ENCODE measurements around the gene FEZF1. TPM values are rescaled to one million over a fixed set of nuclear protein-coding genes. Genes with fewer than 3 reads are reported as not detected.

Gene FEZF1
- not detected in 2 replicates for total RNA-seq

DNA sequence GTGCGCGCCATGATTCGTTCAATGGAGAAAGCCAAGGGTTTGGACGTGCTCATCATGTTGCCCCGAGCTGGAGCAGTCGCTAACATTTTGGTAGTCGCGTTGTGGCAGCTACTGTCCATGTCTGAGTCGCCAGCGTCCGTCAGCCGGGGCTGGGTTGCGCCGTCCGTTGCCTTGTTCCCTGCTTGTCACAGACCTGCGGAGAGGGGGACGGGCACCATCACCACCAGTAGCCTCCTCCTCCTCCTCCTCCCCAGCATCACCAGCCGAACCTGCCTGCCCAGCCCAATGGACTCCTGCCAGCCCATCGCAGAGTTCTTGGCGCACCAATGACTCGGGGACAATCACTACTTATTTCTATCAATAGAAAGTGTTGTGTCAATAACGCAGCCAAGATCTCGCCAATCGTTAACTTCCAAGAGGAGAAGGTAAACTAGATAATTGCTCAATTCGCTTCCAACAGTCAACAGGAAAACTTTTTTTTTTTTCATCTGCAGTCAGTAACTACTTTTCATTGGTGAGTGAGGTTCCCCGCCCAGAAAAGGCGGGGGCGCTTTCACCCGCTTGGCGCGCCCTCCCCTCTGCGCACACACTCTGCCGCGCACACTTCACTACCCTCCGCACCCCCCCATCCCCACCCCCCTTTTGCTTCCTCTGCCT lies at the start of gene FEZF1:
FEZF1 (minus strand) TSS at position 432 of the 657 bp plus-strand sequence; CDS start at position 119, 313 bp downstream.
- peak; percentile 33 for DNase-seq (ENCODE audit: low read depth)

DNA sequence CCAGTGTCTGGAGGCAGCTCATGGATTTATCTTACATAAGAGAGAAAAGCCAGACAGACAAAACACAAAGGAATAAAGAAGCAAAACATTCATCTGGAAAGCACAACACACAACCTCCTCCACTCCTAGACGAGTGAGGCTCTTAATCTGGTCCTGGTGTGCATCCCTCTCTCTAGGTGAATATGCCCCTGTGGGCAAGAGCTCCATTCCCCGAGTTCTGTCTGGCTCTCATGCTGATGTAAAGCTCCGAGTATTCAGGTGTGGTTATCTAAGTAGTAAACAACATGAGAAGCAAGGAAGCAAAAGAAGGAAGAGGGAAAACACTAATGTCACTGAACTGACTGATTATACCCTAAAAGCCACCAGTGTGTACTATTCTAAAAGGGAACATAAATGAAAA lies 47.9 kb upstream of the FEZF1 start:
- no peak for DNase-seq (ENCODE audit: low read depth)

DNA sequence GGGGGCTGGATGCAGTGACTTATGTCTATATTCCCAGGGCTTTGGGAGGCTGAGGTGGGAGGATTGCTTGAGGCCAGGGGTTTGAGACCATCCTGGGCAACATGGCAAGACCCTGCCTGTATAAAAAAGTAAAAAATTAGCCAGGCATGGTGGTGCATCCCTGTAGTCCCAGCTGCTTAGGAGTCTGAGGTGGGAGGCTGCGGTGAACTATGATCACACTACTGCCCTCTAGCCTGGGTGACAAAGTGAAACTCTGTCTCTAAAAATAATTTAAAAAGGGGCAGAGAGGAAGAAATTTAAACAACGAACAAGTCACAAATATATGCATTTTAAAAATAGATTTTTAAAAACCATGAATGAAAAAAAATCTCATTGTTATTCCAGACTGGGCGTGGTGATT lies 46.2 kb upstream of the FEZF1 start:
- DNase-seq (ENCODE audit: low read depth): no peak

DNA sequence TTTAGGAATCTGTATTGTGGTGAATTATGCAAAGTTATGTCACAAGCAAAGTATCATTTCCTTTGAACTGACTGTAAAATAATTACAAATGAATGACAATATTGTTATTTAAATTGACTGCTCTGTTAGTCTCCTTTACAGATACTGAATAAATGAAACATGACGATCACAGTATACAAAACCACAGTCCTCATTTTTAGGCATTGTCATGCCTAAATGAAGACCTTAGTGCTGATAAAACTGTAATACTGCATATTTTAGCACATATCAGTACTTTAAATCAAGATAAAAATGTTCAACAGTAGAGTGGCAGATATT lies 39.7 kb upstream of the FEZF1 start:
- no peak for DNase-seq (ENCODE audit: low read depth)

DNA sequence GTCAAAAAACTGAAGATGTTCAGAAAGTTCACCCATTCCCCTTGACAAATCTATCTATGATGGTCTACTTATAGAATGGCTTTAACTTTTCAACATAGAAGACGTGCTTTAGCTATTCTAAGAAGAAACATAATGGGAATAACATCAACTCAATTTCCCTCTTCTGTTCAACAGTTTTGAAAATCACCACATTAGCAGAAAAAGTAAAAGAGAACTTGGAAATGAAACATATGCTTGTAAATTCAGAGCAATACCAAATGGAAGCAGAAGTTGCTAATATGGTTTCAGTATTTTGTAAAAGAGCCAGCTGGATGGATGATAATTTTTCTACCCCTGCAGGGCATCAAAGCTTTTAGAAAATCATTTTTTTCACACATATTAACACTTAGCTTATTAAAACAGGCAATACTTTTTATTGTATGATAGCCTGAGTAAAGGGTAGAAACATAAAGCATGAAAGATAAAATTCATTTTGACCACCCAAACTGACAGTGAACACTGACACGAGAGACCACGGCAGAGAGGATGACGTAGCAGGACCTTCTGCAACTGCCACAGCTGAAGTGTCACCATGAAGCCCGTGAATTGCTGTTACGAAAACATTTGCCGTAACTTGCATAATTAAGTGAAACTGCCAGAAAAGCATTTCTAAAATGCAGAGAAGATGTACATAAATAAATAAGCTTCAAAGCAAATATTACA lies 39.2 kb upstream of the FEZF1 start:
- no peak for DNase-seq (ENCODE audit: low read depth)

DNA sequence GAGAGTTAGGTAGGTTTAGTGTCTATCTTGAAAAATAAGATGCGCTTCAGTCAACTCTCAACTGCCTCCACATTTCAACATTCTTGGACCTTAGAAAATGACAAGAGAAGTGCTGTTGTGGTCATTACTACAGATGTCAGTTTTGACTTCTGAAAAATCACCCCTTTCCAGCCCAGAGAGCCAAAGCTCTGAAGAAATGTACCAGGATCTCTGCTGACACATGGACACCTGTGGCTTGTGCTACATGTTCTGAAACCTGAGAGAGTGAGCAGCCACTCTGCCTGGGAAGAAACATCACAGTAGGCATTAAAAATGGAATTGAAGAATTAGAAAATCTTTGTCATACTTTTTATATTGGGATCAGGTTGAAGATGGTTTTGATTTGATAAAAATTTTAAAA lies 35.9 kb upstream of the FEZF1 start:
- DNase-seq (ENCODE audit: low read depth): no peak

DNA sequence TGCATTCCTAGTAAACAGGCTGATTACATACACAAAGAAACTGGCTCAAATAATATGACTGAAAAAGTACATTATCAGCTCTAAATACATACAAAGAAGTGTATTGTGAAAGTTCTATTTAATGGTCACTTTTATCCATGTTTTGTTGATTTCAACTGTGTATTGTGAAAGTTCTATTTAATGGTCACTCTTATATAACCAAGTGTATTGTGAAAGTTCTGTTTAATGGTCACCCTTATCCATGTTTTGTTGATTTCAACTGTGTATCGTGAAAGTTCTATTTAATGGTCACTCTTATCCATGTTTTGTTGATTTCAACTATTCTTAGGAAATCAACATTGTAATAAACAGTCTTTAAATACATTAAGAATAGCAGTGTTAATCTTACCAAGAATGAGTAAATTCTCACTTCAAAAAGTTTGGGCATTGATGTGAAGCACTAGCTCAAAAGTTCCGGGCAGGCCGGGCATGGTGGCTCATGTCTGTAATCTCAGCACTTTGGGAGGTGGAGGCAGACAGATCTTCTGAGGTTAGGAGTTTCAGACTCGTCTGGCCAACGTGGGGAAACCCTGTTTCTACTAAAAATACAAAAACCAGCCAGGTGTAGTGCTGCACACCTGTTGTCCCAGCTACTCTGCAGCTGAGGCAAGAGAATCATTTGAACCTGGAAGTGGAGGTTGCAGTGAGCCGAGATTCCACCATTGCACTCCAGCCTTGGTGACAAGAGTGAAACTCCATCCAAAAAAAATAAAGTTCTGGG lies 34.8 kb upstream of the FEZF1 start:
- DNase-seq (ENCODE audit: low read depth): no peak

DNA sequence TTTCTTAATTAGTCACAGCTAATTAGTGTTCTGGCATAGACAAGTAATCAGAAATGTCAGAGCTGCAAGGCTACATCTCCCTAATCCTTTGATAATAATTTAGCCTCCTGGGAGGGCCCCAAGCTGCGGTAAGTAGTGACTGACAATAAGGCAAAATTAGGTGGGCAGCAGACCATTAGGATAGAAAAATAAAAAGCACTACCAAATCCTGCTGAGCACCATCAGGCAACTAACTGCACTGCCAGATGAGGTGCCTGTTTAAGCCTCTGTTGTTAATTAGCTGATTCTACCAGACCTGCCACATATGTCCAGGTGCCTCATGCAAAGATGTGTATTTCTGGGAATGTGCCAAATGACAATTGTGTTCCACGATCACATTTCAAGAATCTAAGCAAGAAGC lies 32.5 kb upstream of the FEZF1 start:
- no peak for DNase-seq (ENCODE audit: low read depth)

DNA sequence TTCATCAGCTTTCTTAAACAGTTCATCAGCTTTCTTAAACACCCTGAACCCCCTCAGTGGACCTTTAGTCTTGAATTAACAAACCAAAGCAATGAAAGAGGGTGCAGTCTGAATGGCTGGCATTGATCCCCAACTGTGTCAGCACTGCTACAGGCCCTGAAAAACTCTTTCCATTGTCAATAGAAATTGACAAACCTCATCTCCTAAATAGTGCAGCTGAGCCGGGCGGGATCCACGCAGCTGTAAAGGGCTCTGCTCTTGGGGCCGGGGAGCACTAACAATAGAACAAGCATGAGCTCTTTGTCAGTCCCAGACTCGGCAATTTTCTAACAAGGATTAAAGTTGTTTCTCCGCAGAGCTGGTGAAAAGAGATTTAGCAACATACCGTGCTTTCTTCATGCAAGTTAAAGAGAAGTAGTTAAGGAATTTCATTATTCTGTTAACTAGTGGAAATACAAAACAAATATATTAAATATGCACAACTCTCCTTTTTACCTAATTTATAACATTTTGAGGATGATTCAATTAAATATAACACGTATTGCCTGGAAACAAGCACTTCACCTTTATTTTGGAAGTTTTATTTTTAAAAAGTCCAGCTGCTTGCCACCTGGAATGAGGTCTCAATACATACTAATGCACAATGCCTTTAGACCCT lies 24.7 kb upstream of the FEZF1 start:
- no peak for DNase-seq (ENCODE audit: low read depth)

DNA sequence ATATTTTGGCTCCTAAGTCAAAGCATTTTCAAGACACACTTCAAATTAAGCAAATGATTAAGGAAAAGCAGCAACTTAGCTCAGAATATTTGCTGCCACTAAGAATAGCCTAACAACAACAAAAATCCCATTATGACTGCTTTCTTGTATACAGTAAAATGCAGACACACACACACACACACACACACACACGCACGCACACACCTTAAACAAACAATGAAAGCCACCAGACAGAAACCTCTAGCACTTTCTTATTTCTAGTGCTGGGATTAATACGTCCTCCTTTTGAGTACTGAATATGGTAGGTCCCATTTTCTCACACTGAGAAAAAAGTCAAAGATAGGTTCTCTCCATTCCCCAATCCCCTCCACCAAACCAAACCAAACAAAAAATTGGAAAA lies 23.4 kb upstream of the FEZF1 start:
- no peak for DNase-seq (ENCODE audit: low read depth)

DNA sequence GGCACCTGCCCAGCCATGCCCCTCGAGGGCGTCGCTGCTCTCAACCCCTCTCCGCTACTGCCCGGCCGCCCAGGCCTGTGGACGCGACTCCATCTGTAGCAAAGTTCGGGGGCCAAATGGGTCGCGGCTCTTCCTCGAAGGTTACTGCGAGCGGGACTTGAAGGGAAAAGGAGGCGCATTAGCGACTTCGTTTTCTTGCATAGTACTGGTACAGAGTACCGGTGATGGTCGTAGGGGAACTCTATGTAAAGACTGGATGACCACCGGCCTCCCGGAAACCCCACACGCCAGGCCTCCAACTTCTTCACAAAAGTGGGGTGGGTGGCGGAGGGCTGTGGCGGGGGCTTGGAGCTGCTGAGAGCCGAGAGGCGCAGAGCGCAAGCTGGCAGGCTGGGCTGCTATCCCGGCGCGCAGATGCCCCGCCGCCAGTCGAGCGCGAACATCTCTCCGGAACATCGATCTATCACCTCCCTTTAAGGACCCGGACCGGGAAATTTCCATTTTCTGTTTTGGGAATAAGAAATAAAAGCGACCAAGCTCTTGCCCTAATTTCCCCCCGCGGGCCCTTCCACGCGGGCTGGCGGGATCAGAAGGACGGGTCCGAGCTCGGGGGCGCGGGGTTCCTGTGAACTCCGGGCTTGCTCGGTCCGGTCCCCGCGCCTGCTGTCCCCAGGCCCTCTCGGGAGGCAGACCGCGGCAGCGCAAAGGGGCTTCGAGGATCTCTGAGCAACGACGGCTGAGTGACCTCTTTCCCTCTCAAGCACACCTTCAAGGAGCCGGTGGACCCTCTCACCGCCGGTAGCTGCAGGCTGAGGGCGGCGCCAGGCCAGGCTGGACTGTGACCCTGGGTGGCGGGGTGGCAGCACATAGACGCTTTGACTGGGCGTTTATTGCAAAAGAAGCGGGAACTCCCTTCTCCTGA lies 12.2 kb upstream of the FEZF1 start:
- no peak for DNase-seq (ENCODE audit: low read depth)

DNA sequence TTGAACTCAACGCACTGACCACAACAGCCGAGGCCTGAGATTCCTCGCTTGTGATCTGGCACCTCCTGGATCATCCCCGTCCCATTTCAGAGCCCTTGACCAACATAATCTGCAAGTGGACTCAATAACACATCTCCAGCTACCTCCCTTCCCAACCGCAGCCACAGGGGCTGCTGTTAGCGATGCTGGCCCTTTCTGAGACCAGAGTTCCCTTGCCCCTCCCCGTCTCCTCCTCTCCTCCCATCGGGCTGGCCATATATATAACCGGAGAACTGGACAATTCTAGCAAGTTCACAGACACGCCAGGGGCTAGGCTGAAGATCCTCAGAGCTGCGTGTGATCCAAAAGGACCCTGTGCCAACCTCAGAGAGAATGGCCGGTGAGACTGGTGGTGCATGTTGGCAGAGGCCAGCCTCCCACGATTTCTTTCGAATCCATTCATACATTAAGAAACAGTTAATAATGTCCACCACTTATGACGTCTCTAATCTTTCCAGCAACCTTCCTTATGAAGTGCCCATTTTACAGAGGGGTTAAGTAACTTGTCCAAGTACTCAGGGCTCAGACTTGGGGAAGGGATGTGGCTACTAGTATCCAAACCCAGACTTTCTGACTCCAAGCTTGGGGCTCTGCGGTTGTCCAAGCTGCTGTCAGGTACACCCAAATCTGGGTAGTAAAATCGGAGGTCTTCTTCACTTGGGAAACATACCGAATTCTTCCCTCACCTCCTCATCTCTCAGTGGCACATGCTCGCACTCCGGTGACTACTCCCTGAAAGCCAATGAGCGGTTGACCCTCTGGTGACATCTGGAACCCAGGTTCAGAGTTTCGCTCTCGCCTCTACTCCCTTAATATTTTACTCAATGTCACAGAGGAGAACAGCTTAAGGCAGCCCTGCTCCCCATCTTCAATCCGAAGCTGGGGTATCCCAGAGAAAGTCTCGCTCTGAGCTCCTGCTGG lies 11.2 kb upstream of the FEZF1 start:
- no peak for DNase-seq (ENCODE audit: low read depth)

DNA sequence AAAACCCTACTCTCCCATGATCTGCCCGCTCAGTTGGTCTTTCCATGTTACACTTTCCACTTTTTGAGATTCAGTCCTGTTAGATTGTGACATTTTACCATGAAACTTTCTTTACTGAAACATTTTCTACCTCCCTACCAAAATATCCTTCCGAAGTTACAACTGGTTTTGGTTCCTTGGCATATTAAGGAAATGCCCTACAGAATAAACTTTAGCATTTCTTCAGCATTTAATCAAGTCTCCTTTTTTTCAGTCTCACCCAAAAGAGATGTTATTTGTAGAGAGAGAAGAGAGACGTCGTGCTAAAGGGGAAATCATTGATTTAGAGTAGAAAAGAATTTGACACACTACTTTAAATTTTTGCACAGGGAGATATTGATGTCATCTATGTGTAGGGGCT lies 9.7 kb upstream of the FEZF1 start:
- DNase-seq (ENCODE audit: low read depth): no peak

DNA sequence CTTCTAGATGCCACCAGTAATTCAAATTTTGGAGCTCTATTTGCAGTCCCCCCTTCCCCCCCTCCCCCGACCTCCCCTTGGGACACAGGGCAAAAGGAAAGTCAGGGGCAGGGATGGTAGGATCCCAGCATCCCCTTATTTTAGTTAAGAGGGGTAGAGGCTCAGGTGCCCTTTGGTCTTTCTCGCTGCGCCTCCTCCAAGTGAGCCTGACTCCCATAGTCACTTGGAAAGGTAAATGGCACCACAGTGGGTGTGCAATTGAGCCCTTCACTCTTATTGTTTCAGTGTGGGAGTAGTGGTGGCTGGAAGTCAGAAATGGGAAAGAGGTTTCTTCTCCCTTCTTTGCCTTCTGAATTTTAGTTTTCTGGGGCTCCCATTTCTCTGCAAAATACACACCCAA lies 8.2 kb upstream of the FEZF1 start:
- no peak for DNase-seq (ENCODE audit: low read depth)

DNA sequence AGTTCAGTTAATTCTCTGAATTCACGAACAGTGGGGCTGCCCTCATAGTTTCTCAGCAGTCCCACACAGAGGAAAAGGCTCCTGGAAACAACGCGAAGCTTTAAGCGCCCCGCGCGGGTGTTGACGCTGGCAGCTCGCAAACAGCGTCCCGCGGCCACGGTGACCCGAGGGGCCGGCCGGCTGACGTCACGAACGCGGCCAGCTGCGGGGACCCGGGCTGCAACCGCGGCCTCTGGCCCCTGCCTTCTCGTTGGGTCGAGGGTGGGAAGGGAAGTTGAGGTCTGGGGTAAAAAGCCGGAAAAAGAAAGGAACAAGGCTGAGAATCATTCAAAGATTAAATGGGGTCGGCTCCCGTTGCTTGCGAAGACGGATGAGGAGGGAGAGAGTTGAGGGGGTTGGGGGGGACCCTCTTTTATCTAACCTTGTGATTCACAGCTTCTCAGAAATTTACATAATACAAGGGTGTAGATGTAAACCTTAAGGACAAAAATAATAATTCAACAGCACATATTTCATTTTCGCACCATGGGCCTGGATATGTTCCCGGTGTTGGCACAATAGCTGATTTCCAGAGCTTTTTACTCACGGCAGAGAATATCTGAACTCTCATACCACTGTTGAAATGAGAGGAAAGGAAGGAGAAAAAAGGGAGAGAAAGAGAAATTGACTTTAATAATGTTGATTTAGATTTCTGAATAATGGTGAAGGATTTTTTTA lies 7.3 kb upstream of the FEZF1 start:
- DNase-seq (ENCODE audit: low read depth): no peak

DNA sequence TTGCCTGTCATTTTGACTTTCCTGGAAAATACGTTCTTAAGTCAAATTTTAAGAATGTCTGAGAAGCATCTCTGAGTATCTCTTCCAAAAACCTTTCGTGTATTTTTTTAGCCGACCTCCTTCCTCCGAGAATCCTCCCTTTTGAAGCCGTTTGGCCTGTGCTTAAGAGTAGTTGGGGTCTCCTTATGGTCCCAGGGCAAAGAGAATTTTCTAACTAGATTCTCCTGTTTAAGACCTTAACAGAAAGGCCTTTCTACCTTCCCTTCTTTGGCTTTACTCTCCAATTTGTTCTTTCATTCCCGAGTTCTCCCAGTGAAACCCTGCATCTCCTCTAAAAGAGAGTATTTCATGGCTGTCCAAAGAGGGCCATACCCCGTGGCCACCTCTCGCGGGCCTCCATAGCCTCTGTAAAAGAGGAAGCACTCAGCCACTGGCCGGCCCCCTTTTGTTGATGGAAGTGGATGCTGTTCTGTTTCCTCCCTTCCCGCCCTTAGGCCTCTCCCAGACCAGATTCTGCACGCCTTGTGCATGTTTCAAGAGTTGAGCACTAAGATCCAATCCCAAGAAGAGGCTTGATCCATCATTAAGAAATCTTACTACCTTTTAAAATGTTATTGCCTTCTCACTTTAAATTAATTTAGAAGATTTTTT lies 6.6 kb upstream of the FEZF1 start:
- DNase-seq (ENCODE audit: low read depth): no peak

DNA sequence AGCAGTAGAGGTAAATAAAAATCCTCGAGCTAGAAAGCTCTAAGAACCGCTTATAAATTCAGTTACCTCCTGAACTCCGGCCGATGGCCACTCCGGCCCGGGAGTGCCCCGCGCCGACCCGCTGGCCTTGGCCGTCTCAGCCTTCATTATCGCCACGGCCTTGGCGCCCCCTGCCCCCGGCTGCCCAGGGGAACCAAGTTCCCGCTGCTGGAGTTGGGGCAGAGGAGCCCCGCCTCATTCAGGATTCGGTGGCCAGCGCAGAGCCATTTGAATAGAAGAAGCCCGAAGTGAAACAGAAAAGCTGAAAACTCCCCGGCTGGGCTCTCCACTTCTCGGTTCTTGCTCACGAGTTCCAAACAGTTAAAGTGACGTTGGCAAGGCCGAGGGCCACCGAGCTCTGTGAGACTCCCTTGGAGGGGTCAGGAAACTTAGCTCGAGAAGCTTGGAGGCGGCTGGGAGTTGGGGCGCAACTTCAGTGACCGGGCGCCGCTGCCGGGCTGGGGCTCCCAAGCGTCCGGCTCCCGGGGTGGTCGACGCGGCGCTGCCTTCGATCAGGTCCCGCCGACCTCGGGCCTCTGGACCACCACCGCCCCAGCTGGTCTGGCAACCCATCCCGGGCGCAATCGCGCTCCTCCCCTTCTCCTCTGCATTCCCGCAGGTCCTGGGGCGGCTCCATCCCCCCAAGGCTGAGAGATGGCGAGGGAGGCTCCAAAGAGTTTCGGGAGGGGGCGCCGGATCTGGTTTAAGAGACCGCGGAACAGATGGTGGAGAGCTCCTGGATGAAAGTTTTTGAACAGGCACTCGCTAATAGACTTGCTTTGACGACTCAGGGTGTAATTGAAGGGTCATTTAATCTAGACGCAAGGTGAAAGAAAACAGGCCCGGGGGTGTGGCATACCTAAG lies 5.8 kb upstream of the FEZF1 start:
- no peak for DNase-seq (ENCODE audit: low read depth)

DNA sequence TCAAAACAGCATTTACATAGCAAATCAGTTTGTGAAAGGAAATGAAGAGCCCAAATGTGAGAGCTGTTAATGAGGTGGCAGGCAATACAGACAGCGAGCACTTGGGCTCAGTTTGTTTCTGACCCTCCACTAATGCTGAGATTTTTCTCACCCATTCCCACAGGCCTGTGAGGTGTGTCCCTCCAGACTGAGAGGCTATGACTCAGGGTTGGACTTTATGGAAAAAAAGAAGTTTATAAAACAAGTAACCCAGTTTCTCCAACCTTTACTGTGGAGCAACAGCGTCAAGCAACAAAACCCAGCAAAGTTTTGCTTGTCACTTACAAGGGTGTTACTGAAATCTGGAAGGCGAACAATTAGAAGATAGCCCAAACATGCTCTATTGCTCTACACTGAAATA lies 4.9 kb upstream of the FEZF1 start:
- DNase-seq (ENCODE audit: low read depth): no peak

All from renal cortical epithelial cell (primary cell).